ENCODE results near the gene DPM3. TPM values are rescaled to one million over a fixed set of nuclear protein-coding genes. Genes with fewer than 3 reads are reported as not detected.

DPM3 gene
- total and polyA plus RNA-seq, 2 of the 13 experiments (the other 11 are each of a cell fraction or from before 2014, with no cell fraction given) = 23.2 to 53.4 TPM

DNA sequence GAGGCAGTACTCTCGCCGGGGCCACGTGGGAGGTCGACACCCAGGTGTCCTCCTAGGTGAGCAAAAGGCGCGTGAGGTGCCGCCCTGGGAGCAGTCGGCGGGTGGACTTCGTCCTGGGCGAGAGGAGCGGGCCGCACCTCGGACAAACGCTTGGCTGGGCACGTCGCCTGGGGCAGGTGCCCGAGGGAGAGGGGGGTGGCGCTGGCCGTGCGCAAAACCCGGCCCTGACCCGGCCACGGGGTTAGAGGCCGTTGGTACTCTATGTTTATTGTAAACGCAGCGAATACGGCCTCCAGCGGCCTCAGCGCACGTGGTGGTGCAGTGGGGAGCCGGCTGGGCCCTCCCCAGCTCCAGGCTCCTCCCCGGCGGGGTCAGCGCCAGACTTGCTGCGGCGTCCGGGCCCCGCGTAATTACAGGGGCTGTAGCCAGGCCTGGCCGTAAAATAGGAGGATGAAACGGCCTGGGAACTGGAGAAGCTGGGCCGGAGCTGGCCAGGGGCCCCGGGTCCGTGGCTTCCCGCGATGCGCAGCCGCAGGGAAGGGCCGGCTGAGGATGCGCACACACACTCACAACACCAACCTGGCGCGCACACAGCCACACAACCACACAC, 14.3 kb downstream of the DPM3 start (continued):
- TF ChIP-seq, protein P1, sequence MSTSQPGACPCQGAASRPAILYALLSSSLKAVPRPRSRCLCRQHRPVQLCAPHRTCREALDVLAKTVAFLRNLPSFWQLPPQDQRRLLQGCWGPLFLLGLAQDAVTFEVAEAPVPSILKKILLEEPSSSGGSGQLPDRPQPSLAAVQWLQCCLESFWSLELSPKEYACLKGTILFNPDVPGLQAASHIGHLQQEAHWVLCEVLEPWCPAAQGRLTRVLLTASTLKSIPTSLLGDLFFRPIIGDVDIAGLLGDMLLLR (CRISPR knock-in tag; IDR thresholded peaks at IDR 0.05) = peak; percentile 93
- TF ChIP-seq KMT2A (CRISPR knock-in tag; IDR thresholded peaks at IDR 0.05) (no peak; the same call in 1 of the 2 replicates), MTF1 (CRISPR knock-in tag; IDR thresholded peaks at IDR 0.05) (peak; percentile 100), NR2C2 (CRISPR knock-in tag; IDR thresholded peaks at IDR 0.05; ENCODE audit: borderline replicate concordance) (peak; percentile 90), ZNF224 (CRISPR knock-in tag; IDR thresholded peaks at IDR 0.05) (0 out of 2 replicates have a peak, but pooled peaks have one; percentile 28), NFIC (IDR thresholded peaks at IDR 0.05; ENCODE audit: low read length) (no peak), ZNF496 (CRISPR knock-in tag; IDR thresholded peaks at IDR 0.05; ENCODE audit: insufficient replicate concordance) (no peak), SIX4 (CRISPR knock-in tag; IDR thresholded peaks at IDR 0.05) (peak; percentile 66; the same call in 1 of the 2 replicates), MTA3 (CRISPR knock-in tag; IDR thresholded peaks at IDR 0.05) (no peak), RFX3 (CRISPR knock-in tag; IDR thresholded peaks at IDR 0.05) (no peak; the same call in 1 of the 2 replicates), TARDBP (CRISPR knock-in tag; IDR thresholded peaks at IDR 0.05) (peak; percentile 99)
- TF ChIP-seq, protein P2, sequence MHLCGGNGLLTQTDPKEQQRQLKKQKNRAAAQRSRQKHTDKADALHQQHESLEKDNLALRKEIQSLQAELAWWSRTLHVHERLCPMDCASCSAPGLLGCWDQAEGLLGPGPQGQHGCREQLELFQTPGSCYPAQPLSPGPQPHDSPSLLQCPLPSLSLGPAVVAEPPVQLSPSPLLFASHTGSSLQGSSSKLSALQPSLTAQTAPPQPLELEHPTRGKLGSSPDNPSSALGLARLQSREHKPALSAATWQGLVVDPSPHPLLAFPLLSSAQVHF (CRISPR knock-in tag; IDR thresholded peaks at IDR 0.05) = 0 out of 2 replicates have a peak, but pooled peaks have one; percentile 89
- TF ChIP-seq, protein P3, sequence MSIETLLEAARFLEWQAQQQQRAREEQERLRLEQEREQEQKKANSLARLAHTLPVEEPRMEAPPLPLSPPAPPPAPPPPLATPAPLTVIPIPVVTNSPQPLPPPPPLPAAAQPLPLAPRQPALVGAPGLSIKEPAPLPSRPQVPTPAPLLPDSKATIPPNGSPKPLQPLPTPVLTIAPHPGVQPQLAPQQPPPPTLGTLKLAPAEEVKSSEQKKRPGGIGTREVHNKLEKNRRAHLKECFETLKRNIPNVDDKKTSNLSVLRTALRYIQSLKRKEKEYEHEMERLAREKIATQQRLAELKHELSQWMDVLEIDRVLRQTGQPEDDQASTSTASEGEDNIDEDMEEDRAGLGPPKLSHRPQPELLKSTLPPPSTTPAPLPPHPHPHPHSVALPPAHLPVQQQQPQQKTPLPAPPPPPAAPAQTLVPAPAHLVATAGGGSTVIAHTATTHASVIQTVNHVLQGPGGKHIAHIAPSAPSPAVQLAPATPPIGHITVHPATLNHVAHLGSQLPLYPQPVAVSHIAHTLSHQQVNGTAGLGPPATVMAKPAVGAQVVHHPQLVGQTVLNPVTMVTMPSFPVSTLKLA (IDR thresholded peaks at IDR 0.05) = peak; percentile 93
- TF ChIP-seq, protein P4, sequence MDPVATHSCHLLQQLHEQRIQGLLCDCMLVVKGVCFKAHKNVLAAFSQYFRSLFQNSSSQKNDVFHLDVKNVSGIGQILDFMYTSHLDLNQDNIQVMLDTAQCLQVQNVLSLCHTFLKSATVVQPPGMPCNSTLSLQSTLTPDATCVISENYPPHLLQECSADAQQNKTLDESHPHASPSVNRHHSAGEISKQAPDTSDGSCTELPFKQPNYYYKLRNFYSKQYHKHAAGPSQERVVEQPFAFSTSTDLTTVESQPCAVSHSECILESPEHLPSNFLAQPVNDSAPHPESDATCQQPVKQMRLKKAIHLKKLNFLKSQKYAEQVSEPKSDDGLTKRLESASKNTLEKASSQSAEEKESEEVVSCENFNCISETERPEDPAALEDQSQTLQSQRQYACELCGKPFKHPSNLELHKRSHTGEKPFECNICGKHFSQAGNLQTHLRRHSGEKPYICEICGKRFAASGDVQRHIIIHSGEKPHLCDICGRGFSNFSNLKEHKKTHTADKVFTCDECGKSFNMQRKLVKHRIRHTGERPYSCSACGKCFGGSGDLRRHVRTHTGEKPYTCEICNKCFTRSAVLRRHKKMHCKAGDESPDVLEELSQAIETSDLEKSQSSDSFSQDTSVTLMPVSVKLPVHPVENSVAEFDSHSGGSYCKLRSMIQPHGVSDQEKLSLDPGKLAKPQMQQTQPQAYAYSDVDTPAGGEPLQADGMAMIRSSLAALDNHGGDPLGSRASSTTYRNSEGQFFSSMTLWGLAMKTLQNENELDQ (CRISPR knock-in tag; IDR thresholded peaks at IDR 0.05; ENCODE audit: borderline replicate concordance) = peak; percentile 72; the same call in 1 of the 2 replicates
- TF ChIP-seq, protein P5, sequence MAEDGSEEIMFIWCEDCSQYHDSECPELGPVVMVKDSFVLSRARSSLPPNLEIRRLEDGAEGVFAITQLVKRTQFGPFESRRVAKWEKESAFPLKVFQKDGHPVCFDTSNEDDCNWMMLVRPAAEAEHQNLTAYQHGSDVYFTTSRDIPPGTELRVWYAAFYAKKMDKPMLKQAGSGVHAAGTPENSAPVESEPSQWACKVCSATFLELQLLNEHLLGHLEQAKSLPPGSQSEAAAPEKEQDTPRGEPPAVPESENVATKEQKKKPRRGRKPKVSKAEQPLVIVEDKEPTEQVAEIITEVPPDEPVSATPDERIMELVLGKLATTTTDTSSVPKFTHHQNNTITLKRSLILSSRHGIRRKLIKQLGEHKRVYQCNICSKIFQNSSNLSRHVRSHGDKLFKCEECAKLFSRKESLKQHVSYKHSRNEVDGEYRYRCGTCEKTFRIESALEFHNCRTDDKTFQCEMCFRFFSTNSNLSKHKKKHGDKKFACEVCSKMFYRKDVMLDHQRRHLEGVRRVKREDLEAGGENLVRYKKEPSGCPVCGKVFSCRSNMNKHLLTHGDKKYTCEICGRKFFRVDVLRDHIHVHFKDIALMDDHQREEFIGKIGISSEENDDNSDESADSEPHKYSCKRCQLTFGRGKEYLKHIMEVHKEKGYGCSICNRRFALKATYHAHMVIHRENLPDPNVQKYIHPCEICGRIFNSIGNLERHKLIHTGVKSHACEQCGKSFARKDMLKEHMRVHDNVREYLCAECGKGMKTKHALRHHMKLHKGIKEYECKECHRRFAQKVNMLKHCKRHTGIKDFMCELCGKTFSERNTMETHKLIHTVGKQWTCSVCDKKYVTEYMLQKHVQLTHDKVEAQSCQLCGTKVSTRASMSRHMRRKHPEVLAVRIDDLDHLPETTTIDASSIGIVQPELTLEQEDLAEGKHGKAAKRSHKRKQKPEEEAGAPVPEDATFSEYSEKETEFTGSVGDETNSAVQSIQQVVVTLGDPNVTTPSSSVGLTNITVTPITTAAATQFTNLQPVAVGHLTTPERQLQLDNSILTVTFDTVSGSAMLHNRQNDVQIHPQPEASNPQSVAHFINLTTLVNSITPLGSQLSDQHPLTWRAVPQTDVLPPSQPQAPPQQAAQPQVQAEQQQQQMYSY (CRISPR knock-in tag; IDR thresholded peaks at IDR 0.05) = peak; percentile 96
- TF ChIP-seq, protein P6, sequence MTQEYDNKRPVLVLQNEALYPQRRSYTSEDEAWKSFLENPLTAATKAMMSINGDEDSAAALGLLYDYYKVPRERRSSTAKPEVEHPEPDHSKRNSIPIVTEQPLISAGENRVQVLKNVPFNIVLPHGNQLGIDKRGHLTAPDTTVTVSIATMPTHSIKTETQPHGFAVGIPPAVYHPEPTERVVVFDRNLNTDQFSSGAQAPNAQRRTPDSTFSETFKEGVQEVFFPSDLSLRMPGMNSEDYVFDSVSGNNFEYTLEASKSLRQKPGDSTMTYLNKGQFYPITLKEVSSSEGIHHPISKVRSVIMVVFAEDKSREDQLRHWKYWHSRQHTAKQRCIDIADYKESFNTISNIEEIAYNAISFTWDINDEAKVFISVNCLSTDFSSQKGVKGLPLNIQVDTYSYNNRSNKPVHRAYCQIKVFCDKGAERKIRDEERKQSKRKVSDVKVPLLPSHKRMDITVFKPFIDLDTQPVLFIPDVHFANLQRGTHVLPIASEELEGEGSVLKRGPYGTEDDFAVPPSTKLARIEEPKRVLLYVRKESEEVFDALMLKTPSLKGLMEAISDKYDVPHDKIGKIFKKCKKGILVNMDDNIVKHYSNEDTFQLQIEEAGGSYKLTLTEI (CRISPR knock-in tag; conservative IDR thresholded peaks at IDR 0.05) = no peak
- TF ChIP-seq, protein P7, sequence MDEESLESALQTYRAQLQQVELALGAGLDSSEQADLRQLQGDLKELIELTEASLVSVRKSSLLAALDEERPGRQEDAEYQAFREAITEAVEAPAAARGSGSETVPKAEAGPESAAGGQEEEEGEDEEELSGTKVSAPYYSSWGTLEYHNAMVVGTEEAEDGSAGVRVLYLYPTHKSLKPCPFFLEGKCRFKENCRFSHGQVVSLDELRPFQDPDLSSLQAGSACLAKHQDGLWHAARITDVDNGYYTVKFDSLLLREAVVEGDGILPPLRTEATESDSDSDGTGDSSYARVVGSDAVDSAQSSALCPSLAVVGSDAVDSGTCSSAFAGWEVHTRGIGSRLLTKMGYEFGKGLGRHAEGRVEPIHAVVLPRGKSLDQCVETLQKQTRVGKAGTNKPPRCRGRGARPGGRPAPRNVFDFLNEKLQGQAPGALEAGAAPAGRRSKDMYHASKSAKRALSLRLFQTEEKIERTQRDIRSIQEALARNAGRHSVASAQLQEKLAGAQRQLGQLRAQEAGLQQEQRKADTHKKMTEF (CRISPR knock-in tag; IDR thresholded peaks at IDR 0.05) = peak; percentile 99
